Measurements from ENCODE around the gene ASCL1.

DNA sequence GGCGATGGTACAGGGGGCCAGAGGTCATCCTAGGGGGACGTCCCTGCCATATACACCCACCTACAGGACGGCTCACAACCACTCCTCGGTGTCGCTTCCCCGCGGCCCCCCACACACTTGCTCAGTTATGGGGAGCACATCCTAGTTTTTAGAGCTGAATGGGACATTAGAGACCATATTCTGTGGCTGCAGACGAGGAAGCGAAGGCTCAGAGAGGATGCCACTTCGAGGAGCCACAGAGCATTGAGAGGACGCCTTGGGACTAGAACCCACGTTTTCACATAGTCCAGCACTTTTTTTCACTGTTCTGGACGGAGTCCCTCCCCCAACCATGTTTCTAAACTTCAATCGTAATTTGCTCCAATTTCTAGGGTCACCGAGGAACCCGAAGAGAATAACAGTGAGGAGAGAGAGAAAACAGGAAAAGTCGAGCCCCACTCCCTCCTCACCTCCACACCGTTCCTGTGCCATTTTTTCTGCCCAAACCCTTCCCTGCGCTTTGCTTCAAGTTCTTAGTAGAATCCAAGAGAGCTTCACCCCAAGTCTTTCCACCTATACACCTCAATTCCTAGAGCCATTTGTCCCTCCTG is 641 bp upstream of the ASCL1 start:
- TF ChIP-seq, protein P1, sequence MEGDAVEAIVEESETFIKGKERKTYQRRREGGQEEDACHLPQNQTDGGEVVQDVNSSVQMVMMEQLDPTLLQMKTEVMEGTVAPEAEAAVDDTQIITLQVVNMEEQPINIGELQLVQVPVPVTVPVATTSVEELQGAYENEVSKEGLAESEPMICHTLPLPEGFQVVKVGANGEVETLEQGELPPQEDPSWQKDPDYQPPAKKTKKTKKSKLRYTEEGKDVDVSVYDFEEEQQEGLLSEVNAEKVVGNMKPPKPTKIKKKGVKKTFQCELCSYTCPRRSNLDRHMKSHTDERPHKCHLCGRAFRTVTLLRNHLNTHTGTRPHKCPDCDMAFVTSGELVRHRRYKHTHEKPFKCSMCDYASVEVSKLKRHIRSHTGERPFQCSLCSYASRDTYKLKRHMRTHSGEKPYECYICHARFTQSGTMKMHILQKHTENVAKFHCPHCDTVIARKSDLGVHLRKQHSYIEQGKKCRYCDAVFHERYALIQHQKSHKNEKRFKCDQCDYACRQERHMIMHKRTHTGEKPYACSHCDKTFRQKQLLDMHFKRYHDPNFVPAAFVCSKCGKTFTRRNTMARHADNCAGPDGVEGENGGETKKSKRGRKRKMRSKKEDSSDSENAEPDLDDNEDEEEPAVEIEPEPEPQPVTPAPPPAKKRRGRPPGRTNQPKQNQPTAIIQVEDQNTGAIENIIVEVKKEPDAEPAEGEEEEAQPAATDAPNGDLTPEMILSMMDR (IDR thresholded peaks at IDR 0.05): no peak
- TF ChIP-seq POLR2AphosphoS5 (IDR thresholded peaks at IDR 0.05) (no peak), POLR2A (IDR thresholded peaks at IDR 0.05) (no peak), EP300 (IDR thresholded peaks at IDR 0.05) (no peak)

Measured in gastroesophageal sphincter (tissue), 3 donors.